Skeletal muscle satellite cell (primary cell): Measurements from ENCODE around the gene COX4I2.
A peak's percentile ranks its signal among the peaks of the same experiment; 100 is the strongest.

Experiments used
- H3K27me3 ChIP-seq: 2 replicates; pipeline ENCODE4 v1.7.0; 2013; ENCODE audit warnings: low read length; ENCODE audit not compliant: control insufficient read depth, insufficient read depth
- H3K36me3 ChIP-seq: 2 replicates; pipeline ENCODE4 v1.7.0; 2013; ENCODE audit warnings: mild to moderate bottlenecking, control low read depth, low read length; ENCODE audit not compliant: insufficient read depth
- H3K4me1 ChIP-seq: 2 replicates; pipeline ENCODE4 v1.7.0; 2013; ENCODE audit warnings: low read length; ENCODE audit not compliant: control insufficient read depth, insufficient read depth
- H3K4me2 ChIP-seq: 2 replicates; pipeline ENCODE4 v1.7.0; 2013; ENCODE audit warnings: mild to moderate bottlenecking, low read length
- H3K4me3 ChIP-seq: 2 replicates; pipeline ENCODE4 v1.7.0; 2013; ENCODE audit warnings: low read length
- H3K9ac ChIP-seq: 2 replicates; pipeline ENCODE4 v1.7.0; 2013; ENCODE audit warnings: mild to moderate bottlenecking, low read depth, low read length, moderate library complexity
- H3K9me3 ChIP-seq: replicated peaks from 2 replicates; pipeline ENCODE4 v1.7.0; 2013; ENCODE audit warnings: mild to moderate bottlenecking, control low read depth, low read length

Gene COX4I2

GRCh38 chr20:31673943-31674463 is 36.3 kb downstream of the COX4I2 start:
- Histone ChIP-seq H3K9ac (no peak overlapping the region), H3K4me1 (peaks cover 59% of the 10 kb centered on the region), H3K4me2 (no peak overlapping the region), H3K36me3 (peaks cover 66% of the 10 kb centered on the region), H3K9me3 (no peaks in the 10 kb centered on the region), H3K4me3 (no peak overlapping the region), H3K27me3 (no peaks in the 10 kb centered on the region)

- Histone ChIP-seq H3K9ac (peak overlapping the region; percentile 49), H3K36me3 (peaks cover 65% of the 10 kb centered on the region), H3K9me3 (no peaks in the 10 kb centered on the region), H3K27me3 (no peaks in the 10 kb centered on the region), H3K4me3 (peak overlapping the region; percentile 44), H3K4me2 (peak overlapping the region; percentile 74), H3K4me1 (peaks cover 61% of the 10 kb centered on the region)
Measured at GRCh38 chr20:31674895-31675827, 37.4 kb downstream of the COX4I2 start.

GRCh38 chr20:31675828-31676608 is 38.3 kb downstream of the COX4I2 start:
- H3K36me3 ChIP-seq, result peaks cover 66% of the 10 kb centered on the region
- H3K4me1 ChIP-seq, result peaks cover 55% of the 10 kb centered on the region
- no peaks in the 10 kb centered on the region for H3K9me3 ChIP-seq
- peak overlapping the region; percentile 49 for H3K9ac ChIP-seq
- H3K27me3 ChIP-seq, result no peaks in the 10 kb centered on the region
- H3K4me3 ChIP-seq, result peak overlapping the region; percentile 22
- peak overlapping the region; percentile 74 for H3K4me2 ChIP-seq

DNA sequence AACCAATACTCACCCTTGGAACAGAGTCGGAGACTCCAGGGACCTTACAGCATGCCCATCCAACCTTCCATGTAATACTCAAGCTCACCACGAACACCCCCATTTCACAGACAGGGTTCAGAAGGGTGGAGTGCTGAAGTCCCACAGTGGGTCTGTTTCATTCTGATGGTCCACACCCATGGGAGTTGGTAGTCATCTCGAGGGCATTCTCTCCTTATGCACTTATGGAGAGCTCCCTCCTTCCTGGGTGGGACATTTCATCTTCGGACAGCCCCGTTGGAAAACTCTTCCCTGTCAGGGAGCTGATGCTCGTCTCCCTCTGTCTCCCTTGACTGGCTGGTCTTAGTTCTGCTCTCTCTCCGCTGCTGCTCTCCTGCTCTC is 38.9 kb downstream of the COX4I2 start:
- no peak overlapping the region for H3K4me3 ChIP-seq
- H3K9me3 ChIP-seq, result no peaks in the 10 kb centered on the region
- peaks cover 53% of the 10 kb centered on the region for H3K4me1 ChIP-seq
- H3K27me3 ChIP-seq, result no peaks in the 10 kb centered on the region
- peak overlapping the region; percentile 74 for H3K4me2 ChIP-seq
- peaks cover 67% of the 10 kb centered on the region for H3K36me3 ChIP-seq
- no peak overlapping the region for H3K9ac ChIP-seq

DNA sequence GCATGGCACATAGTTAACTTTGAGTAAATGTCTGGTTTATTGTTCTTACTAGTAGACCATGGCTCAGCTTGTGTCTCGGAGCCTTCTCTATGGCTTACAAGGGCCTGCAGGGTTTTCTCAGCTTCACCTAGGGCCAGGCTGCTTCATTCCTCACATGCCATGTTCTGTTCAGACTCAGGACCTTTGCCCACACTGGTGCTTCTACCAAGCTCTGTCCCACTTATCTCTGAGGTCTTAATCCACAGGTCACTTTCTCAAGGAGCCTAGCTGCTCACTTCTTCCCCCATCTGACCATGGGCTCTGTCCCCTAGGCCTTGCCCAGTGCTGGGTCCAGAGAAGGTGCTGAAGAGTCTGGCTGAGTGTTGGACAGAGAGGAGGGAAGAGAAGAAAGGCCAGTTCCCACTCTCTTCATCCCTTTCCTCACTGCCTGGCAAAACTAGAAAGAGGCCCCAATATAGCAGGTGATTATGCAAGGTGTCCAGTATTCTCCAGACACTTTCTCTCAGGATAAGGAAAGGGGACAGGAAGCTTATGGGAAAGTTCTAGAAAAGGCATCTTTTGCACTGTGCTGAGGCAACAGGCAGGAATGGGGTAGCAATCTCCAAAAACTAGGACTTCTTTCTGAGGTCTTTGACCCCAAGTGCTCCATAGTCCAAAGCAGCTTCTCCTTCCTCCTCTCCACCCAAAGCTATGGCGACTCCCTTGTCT is 40.0 kb downstream of the COX4I2 start:
- Histone ChIP-seq H3K27me3 (no peaks in the 10 kb centered on the region), H3K4me2 (no peak overlapping the region), H3K9ac (no peak overlapping the region), H3K4me1 (peaks cover 53% of the 10 kb centered on the region), H3K36me3 (peaks cover 68% of the 10 kb centered on the region), H3K4me3 (no peak overlapping the region), H3K9me3 (no peaks in the 10 kb centered on the region)

DNA sequence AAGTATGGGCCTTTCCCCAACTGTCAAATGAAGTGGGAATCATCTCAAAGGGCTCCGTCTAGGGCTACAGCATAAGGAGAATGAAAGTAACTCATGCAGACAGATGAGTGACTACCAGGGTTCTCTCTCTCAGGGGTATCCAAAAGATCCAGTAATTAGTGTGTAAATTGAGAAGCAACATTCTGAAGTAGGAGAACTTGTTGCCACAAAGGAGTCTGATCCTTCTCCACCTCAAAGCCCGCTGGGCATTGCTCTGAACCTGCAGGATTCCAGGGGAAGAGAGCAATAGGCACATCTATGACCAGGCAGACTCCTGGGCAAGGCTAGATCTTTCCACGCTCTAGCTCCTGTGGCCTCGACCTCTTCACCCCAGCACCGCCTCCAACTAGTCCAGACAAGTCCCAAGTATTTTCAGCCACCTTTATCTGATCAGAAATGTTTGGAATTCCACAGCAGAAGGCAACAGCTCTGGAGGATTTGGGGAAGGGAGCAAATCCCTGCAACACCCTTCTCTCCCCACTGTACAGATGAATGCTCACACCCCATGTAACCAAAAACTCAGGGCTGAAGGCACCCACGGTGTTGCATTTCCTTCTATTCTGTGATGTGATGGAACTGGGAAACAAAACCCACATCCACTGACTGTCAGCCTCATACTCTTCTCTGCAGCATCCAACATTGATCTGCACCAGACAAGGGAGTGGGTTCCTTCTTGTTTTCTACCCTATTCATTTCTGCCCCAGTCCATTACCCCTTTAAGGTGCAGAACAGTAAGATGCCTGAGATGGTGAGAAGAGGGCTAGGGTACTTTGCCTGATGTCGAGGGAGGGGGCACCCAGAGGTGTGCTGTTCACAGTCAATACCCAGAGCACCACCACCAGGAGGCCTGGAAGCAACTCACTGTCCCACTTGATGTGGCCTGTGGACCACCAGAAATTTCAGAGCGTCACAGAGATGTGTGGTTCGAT is 41.0 kb downstream of the COX4I2 start:
- H3K4me1 ChIP-seq, result peaks cover 53% of the 10 kb centered on the region

DNA sequence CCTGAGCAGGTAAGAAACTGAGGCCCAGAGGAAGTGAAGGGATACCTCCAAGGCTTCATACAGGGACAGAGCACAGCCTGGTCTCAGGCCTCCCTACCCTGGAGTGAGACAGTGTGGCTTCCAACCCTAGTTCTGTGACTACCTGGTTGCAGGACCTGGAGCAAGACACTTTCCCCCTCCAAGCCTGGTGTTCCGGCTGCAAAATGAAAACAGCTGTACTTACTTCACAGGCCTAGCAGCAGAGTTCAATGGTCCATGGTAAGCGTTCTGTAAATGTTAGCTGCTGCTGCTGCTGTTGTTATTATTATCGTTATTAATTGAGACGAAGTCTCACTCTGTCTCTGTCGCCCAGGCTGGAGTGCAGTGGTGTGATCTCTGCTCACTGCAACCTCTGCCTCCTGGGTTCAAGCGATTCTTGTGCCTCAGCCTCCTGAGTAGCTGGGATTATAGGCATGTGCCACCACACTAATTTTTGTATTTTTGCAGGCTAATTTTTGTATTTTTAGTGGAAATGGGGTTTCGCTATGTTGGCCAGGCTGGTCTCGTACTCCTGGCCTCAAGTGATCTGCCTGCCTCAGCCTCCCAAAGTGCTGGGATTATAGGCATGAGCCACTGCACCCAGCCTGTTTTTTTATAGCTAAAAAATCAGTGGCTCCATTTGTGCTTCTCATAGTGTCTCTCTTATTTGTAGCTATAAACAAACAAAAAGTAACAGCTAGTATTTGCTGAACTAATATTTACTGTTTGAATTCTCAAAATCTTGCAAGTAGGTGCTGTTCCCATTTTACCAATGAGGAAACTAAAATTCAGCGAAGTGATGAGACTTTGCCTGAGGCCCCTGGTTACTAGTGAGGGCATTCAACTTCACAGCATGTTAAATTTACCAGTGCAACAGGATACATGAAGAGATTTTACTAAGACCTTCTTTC is 41.9 kb downstream of the COX4I2 start:
- H3K9ac ChIP-seq, result no peak overlapping the region
- H3K4me3 ChIP-seq, result no peak overlapping the region
- no peaks in the 10 kb centered on the region for H3K9me3 ChIP-seq
- H3K27me3 ChIP-seq, result no peaks in the 10 kb centered on the region
- H3K4me2 ChIP-seq, result no peak overlapping the region
- peaks cover 75% of the 10 kb centered on the region for H3K36me3 ChIP-seq
- peaks cover 48% of the 10 kb centered on the region for H3K4me1 ChIP-seq

More for the DNA sequence above, 41.0 kb downstream of the COX4I2 start:
- no peak overlapping the region for H3K4me2 ChIP-seq
- peaks cover 73% of the 10 kb centered on the region for H3K36me3 ChIP-seq
- no peaks in the 10 kb centered on the region for H3K27me3 ChIP-seq
- H3K9ac ChIP-seq, result no peak overlapping the region
- no peaks in the 10 kb centered on the region for H3K9me3 ChIP-seq
- no peak overlapping the region for H3K4me3 ChIP-seq

DNA sequence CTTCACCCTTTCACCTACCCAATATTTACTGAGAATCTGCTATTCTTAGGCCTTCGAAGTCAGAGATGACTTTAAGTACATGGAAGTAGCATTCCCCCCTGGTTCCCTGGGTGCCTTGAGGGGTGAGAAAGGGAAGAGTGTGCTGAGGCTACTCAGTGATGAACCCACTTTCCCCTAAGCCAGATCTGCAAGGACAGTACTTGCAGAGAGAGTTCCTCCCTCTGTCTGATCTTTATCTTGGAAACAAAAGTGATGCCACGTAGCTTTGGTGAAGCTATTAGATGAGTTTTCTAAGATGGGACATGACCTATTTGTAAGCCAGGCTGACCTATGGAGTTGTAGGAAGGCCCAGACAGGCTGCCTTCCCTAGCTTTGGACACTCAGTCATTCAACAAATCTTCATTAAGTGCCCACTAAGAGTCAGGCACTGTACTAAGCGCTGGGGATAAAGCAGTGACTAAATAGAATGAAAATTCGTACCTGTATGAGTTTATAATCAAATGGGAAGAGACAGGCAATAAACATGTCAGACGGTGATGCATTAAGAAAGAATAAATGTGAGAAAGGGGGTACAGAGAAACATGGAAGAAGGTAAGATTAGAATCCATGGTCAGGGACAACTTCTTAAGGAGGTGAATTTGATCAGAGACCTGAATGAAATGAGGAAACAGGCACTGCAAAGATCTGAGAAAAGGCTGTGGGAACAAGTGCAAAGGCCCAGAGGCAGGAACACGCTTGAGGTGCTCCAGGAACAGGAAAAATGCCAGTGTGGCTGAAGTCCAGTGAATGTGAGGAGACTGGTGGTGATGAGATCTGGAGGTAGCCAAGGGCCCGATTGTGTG is 42.8 kb downstream of the COX4I2 start:
- no peaks in the 10 kb centered on the region for H3K27me3 ChIP-seq
- no peak overlapping the region for H3K4me3 ChIP-seq
- no peak overlapping the region for H3K9ac ChIP-seq
- H3K4me1 ChIP-seq, result peaks cover 44% of the 10 kb centered on the region
- peaks cover 74% of the 10 kb centered on the region for H3K36me3 ChIP-seq
- no peak overlapping the region for H3K4me2 ChIP-seq
- no peaks in the 10 kb centered on the region for H3K9me3 ChIP-seq

GRCh38 chr20:31681128-31681727 is 43.5 kb downstream of the COX4I2 start:
- no peak overlapping the region for H3K4me3 ChIP-seq
- peaks cover 77% of the 10 kb centered on the region for H3K36me3 ChIP-seq
- no peak overlapping the region for H3K9ac ChIP-seq
- peaks cover 42% of the 10 kb centered on the region for H3K4me1 ChIP-seq
- H3K4me2 ChIP-seq, result no peak overlapping the region
- H3K9me3 ChIP-seq, result no peaks in the 10 kb centered on the region
- no peaks in the 10 kb centered on the region for H3K27me3 ChIP-seq
